K562 (cell line): ENCODE measurements around the gene ATP6V1G1. TPM values are rescaled to one million over a fixed set of nuclear protein-coding genes. Genes with fewer than 3 reads are reported as not detected.

Experiments used
- ATAC-seq: fragments of 200-7000 bp; cut with Tn5 transposase; 3 replicates; pipeline ENCODE4 v1.9.1; 2020; ENCODE audit warnings: moderate library complexity
- BruUV-seq: library from RNA; stranded (reverse); fragments of 400-500 nt; replicated peaks from 2 replicates; lab custom pipeline; 2021; lab: Mats Ljungman, UMichigan
- CTCF ChIA-PET: fragments of 300-600 bp; formaldehyde crosslinking; extraction: SDS; loops from one replicate; lab custom pipeline; 2021; ENCODE audit warnings: low intra/inter-chr PET ratio; lab: Yijun Ruan, JAX
- POLR2A ChIA-PET: fragments of 300-600, 350-650 bp; sonication (Branson Sonifier 250); formaldehyde crosslinking; extraction: SDS; loops from one replicate; lab custom pipeline; 2021; ENCODE audit warnings: antibody characterized with exemption, inconsistent platforms; lab: Yijun Ruan, JAX
- DNase-seq, 4 experiments: peaks; one replicate each; pipeline versions ENCODE4 v3.0.0 to v3.0.0-alpha.2; 2011 to 2018; ENCODE audit warnings: low spot score in 3 of 4, mixed read lengths in 3 of 4; ENCODE audit errors: extremely low read depth in 1 of 4
- FAIRE-seq: peaks from 2 replicates; lab custom pipeline; 2011; peaks lifted over from hg19 to GRCh38; lab: Jason Lieb, UNC
- H2AFZ ChIP-seq: 2 replicates; pipeline ENCODE4 v1.6.0; 2011; ENCODE audit warnings: low read depth, low read length, control low read depth, inconsistent platforms
- H3K27ac ChIP-seq: fragments of 200-600 bp; 3 replicates; pipeline ENCODE4 v1.8.0; 2011; ENCODE audit warnings: low read depth, mild to moderate bottlenecking, control low read depth, inconsistent platforms, low read length, moderate library complexity, mixed read lengths; ENCODE audit errors: extremely low read depth
- H3K27me3 ChIP-seq, 2 experiments: fragments of 300-600 bp in 1 of 2; 2 replicates in 1 of 2; 3 replicates in 1 of 2; pipeline versions ENCODE4 v1.6.0 to v1.8.0; 2011; ENCODE audit warnings: inconsistent platforms in 2 of 2, low read length in 2 of 2, mild to moderate bottlenecking in 1 of 2, mixed read lengths in 1 of 2, moderate library complexity in 1 of 2; ENCODE audit not compliant: control insufficient read depth in 2 of 2, insufficient read depth in 2 of 2
- H3K36me3 ChIP-seq: fragments of 300-600 bp; 3 replicates; pipeline ENCODE4 v1.8.0; 2011; ENCODE audit warnings: mild to moderate bottlenecking, low read length, inconsistent platforms; ENCODE audit not compliant: control insufficient read depth, insufficient read depth
- H3K4me1 ChIP-seq, 2 experiments: fragments of 200-600 bp in 1 of 2; replicated peaks in 1 of 2; 2 replicates in 1 of 2; 3 replicates in 1 of 2; pipeline versions ENCODE4 v1.5.1 to v1.8.0; 2011; ENCODE audit warnings: inconsistent platforms in 2 of 2, low read length in 2 of 2, mild to moderate bottlenecking in 1 of 2, mixed read lengths in 1 of 2, moderate library complexity in 1 of 2; ENCODE audit not compliant: control insufficient read depth in 2 of 2, insufficient read depth in 2 of 2
- H3K4me2 ChIP-seq: 2 replicates; pipeline ENCODE4 v1.6.1; 2011; ENCODE audit warnings: low read length, control low read depth, inconsistent platforms, mixed read lengths; ENCODE audit not compliant: insufficient read depth
- H3K4me3 ChIP-seq: fragments of 200-600 bp; sonication (generic), shearing (Covaris generic); 2 replicates; pipeline ENCODE4 v1.5.1; 2016; ENCODE audit warnings: control low read depth, inconsistent platforms
- H3K79me2 ChIP-seq: fragments of 200-600 bp; 3 replicates; pipeline ENCODE4 v1.8.0; 2011; ENCODE audit warnings: low read length, inconsistent platforms; ENCODE audit not compliant: control insufficient read depth, insufficient read depth
- H3K9ac ChIP-seq, 2 experiments: 2 replicates each; pipeline versions ENCODE4 v1.6.0 to v1.6.1; 2011; ENCODE audit warnings: low read depth in 2 of 2, low read length in 2 of 2, control low read depth in 1 of 2, inconsistent platforms in 1 of 2, mild to moderate bottlenecking in 1 of 2, mixed read lengths in 1 of 2; ENCODE audit not compliant: insufficient read depth in 1 of 2
- H3K9me1 ChIP-seq: one replicate; pipeline ENCODE4 v1.6.0; 2011; ENCODE audit warnings: inconsistent platforms, mild to moderate bottlenecking, low read length, moderate library complexity; ENCODE audit not compliant: control insufficient read depth, insufficient read depth
- H3K9me3 ChIP-seq: replicated peaks from 2 replicates; pipeline ENCODE4 v1.5.1; 2011; ENCODE audit warnings: low read depth, low read length, inconsistent platforms; ENCODE audit not compliant: control insufficient read depth, insufficient read depth
- H4K20me1 ChIP-seq: replicated peaks from 2 replicates; pipeline ENCODE4 v1.6.1; 2011; ENCODE audit warnings: low read length, inconsistent platforms, mixed read lengths; ENCODE audit not compliant: control insufficient read depth, insufficient read depth
- CHD1 ChIP-seq: fragments of 200-600 bp; sonication (generic); IDR thresholded peaks from one replicate; pipeline ENCODE4 v1.6.1; 2012; ENCODE audit warnings: mild to moderate bottlenecking, moderate library complexity, low read length, inconsistent platforms
- ESRRB ChIP-seq: fragments of 250-450 bp; sonication (Bioruptor Pico); IDR thresholded peaks from 2 replicates; pipeline ENCODE4 v1.5.0; 2020; ENCODE audit warnings: mild to moderate bottlenecking, moderate library complexity, borderline replicate concordance
- POLR2A ChIP-seq: fragments of 450-650 bp; conservative IDR thresholded peaks from 2 replicates; pipeline ENCODE4 v1.6.1; 2016
- SAP30 ChIP-seq: fragments of 200-600 bp; sonication (generic); IDR thresholded peaks from 2 replicates; pipeline ENCODE4 v1.6.1; 2012; ENCODE audit warnings: borderline replicate concordance, low read depth, mild to moderate bottlenecking, moderate library complexity, low read length, control low read depth, inconsistent platforms; ENCODE audit not compliant: insufficient read depth, poor library complexity, severe bottlenecking
- WGBS: fragments of 100-300 bp; shearing (Covaris generic); methylation state at CpG from one replicate; pipeline ENCODE4 v1.1.6; 2016; ENCODE audit warnings: low coverage, mixed read lengths; ENCODE audit not compliant: insufficient coverage; ENCODE audit errors: missing lambda C conversion rate; 5-methylcytosine and 5-hydroxymethylcytosine counted together
- in situ Hi-C: fragments of 300-500 bp; cut with MboI; formaldehyde crosslinking; loops from 4 replicates; pipeline ENCODE4 v1.15.0; 2018; ENCODE audit warnings: inconsistent platforms, mixed read lengths
- intact Hi-C: fragments of 100-400 bp; cut with micrococcal nuclease; formaldehyde crosslinking; loops from 2 replicates; pipeline ENCODE4 v1.14.2; 2022
- polyA plus RNA-seq, 8 experiments: library from polyadenylated mRNA; depleted of rRNA in 4 of 8; stranded (reverse) in 5 of 8; unstranded in 3 of 8; fragments of >200 nt; fragmentation: Nextera tagmentation in 2 of 8; fragmentation: Illumina TruSeq in 1 of 8; extraction: Ambion mirVana in 2 of 8; extraction: Trizol in 1 of 8; gene quantifications; 2 replicates each; pipeline versions ENCODE4 v1.2.1 to v1.2.3, GENCODE V29; 2011 to 2014; ENCODE audit warnings: inconsistent platforms in 1 of 8, missing spikeins in 1 of 8
- total RNA-seq, 7 experiments: library from RNA; depleted of rRNA in 6 of 7; stranded (reverse); fragments of >200 nt in 6 of 7; fragmentation: Illumina TruSeq in 2 of 7; extraction: Trizol in 2 of 7; gene quantifications; 2 replicates each; pipeline versions ENCODE4 v1.2.1 to v1.2.3, GENCODE V29; 2011 to 2021; ENCODE audit warnings: low replicate concordance in 1 of 7

The ATP6V1G1 gene
- total and polyA plus RNA-seq, 9 of the 15 experiments (the other 6 are each of a cell fraction or from before 2014, with no cell fraction given), result 88.4 to 492 (median 193) TPM

DNA sequence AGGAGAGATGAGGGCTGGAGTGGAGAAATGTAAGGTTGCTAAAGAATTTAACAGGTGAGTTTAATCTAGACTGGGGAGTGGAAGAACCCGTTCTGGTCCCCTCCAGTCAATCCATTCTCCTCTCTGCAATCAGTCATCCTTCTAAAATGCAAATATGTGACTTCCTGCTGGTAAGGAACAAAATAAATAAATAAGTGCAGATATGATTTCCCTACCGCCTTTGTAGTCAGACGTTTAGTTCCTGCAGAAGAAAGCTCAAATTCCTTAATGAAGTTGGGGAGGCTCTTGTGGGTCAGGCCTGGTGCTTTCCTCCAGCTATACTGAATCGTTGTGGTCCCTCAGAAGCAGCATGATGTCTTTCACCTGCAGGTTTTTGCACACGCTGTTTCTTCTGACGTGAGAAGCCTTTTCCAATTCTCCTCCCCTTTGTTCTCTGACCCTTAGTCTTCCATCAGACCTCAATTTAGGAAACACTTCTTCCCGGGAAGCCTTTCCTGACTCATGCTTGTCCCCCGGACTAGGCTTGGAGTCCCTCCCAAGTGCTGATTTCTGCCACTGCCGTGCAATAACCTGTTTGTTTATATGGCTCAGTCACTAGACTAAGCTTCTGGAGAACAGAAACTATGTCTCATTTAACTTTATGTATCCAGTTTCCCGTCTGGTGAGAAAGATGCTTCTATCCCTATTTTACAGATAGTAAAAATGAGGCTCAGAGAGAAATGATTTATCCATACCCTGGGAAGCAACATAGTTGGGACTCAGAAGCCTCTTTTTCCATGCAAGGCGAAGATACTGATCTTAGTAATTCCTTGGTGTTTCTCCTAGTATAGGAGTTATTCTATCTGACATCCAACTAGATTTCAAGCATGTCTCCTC, 1.3 kb downstream of the ATP6V1G1 start:
- no peak for FAIRE-seq
- Histone ChIP-seq H3K79me2 (peaks cover 64% of the 10 kb centered on the region), H3K4me2 (peak overlapping the region; percentile 98), H3K4me1 (peaks cover 3 to 11% of the 10 kb centered on the region in 2 experiments; a peak in 4 of 5 replicates), H3K4me3 (peak overlapping the region; percentile 71), H2AFZ (no peak overlapping the region), H3K27ac (peak overlapping the region; percentile 83; the same call in 1 of the 3 replicates), H4K20me1 (peaks cover 7% of the 10 kb centered on the region), H3K9ac (peak overlapping the region; percentile 97), H3K9me3 (no peaks in the 10 kb centered on the region), H3K36me3 (peaks cover 39% of the 10 kb centered on the region), H3K9me1 (peaks cover 4% of the 10 kb centered on the region), H3K27me3 (no peaks in the 10 kb centered on the region)
- WGBS, result 8% methylated on average over 11 of the region's 11 CpGs
- in situ Hi-C loops (no loop called here), intact Hi-C loops (no loop called here)
- BruUV-seq, result TSS peak; percentile 51
- TF ChIP-seq SAP30 (peak; percentile 9), CHD1 (peak; percentile 10), POLR2A (no peak), ESRRB (no peak)
- DNase-seq, result peak in 1 of 4 experiments; percentile 19
- ChIA-PET POLR2A (interaction anchor here (0.7 to 1.5 kb wide), 4 partner anchors 12 to 1896 kb away, joined by 3 to 5 read pairs (median 4); no protein-coding TSS in a partner anchor), CTCF (no interaction called here)
- no peak for ATAC-seq
